HL-60/S4 (cell line): ENCODE data around the gene SYNPO2.
"Not testable (repeated sequence)": the region's sequence is repeated elsewhere in the genome, so short reads cannot be mapped to it uniquely, and the experiment has no call there.

ENCODE experiments used
- in situ Hi-C: fragments of 300-500 bp; cut with MboI; formaldehyde crosslinking; loops from 2 replicates; pipeline ENCODE4 v1.14.3; 2022; ENCODE audit warnings: low sequenced_read_pairs

SYNPO2 gene

GRCh38 chr4:118888666-118889311 is at the start of gene SYNPO2:
Gene SYNPO2, plus strand, starts transcription at chr4:118888854. Its CDS starts 183 bp downstream, at chr4:118889037.
- in situ Hi-C loops = no loop called here

GRCh38 chr4:118839221-118839927 is 49.3 kb upstream of the SYNPO2 start:
- in situ Hi-C loops = no loop called here

GRCh38 chr4:118842055-118842454 is 46.6 kb upstream of the SYNPO2 start:
- in situ Hi-C loops = no loop called here

GRCh38 chr4:118843237-118843636 is 45.4 kb upstream of the SYNPO2 start:
- in situ Hi-C loops = no loop called here

GRCh38 chr4:118845552-118846050 is 43.1 kb upstream of the SYNPO2 start:
- in situ Hi-C loops = no loop called here

- in situ Hi-C loops = no loop called here
Observed at GRCh38 chr4:118846979-118847378, 41.7 kb upstream of the SYNPO2 start.

- in situ Hi-C loops = no loop called here
Observed at GRCh38 chr4:118848242-118848641, 40.4 kb upstream of the SYNPO2 start.

GRCh38 chr4:118848901-118849300 is 39.8 kb upstream of the SYNPO2 start:
- in situ Hi-C loops = no loop called here

- in situ Hi-C loops = no loop called here
Observed at GRCh38 chr4:118849867-118850487, 38.7 kb upstream of the SYNPO2 start.

GRCh38 chr4:118850488-118851173 is 38.0 kb upstream of the SYNPO2 start:
- in situ Hi-C loops = no loop called here

- in situ Hi-C loops = no loop called here
Observed at GRCh38 chr4:118857760-118858159, 30.9 kb upstream of the SYNPO2 start.

GRCh38 chr4:118858779-118859178 is 29.9 kb upstream of the SYNPO2 start:
- in situ Hi-C loops = no loop called here

- in situ Hi-C loops = no loop called here
Observed at GRCh38 chr4:118865091-118865708, 23.5 kb upstream of the SYNPO2 start.

GRCh38 chr4:118866442-118866841 is 22.2 kb upstream of the SYNPO2 start:
- in situ Hi-C loops = no loop called here

- in situ Hi-C loops = no loop called here
Observed at GRCh38 chr4:118867311-118868067, 21.2 kb upstream of the SYNPO2 start.

- in situ Hi-C loops = no loop called here
Observed at GRCh38 chr4:118869808-118870342, 18.8 kb upstream of the SYNPO2 start.

GRCh38 chr4:118872181-118872580 is 16.5 kb upstream of the SYNPO2 start:
- in situ Hi-C loops = no loop called here

- in situ Hi-C loops = no loop called here
Observed at GRCh38 chr4:118877797-118878196, 10.9 kb upstream of the SYNPO2 start.

GRCh38 chr4:118878507-118878906 is 10.1 kb upstream of the SYNPO2 start:
- in situ Hi-C loops = not testable (repeated sequence)

- in situ Hi-C loops = no loop called here
Observed at GRCh38 chr4:118879409-118879808, 9.2 kb upstream of the SYNPO2 start.
